IPS-18a (cell line): ENCODE data around the gene AP2A2.
"Not testable (repeated sequence)": the region's sequence is repeated elsewhere in the genome, so short reads cannot be mapped to it uniquely, and the experiment has no call there.

Experiments
- H3K27ac ChIP-seq: one replicate; pipeline ENCODE4 v1.5.1; 2013; ENCODE audit warnings: low read length
- H3K27me3 ChIP-seq: one replicate; pipeline ENCODE4 v1.6.1; 2013; ENCODE audit warnings: mild to moderate bottlenecking, low read length; ENCODE audit not compliant: control insufficient read depth, insufficient read depth
- H3K36me3 ChIP-seq: one replicate; pipeline ENCODE4 v1.6.1; 2013; ENCODE audit warnings: low read depth, low read length; ENCODE audit not compliant: control insufficient read depth
- H3K4me1 ChIP-seq: one replicate; pipeline ENCODE4 v1.6.1; 2013; ENCODE audit warnings: low read depth, low read length; ENCODE audit not compliant: control insufficient read depth
- H3K4me3 ChIP-seq: one replicate; pipeline ENCODE4 v1.5.1; 2013; ENCODE audit warnings: low read length
- H3K9ac ChIP-seq: one replicate; pipeline ENCODE4 v1.6.1; 2013; ENCODE audit warnings: mild to moderate bottlenecking, low read length, moderate library complexity
- H3K9me3 ChIP-seq: one replicate; pipeline ENCODE4 v1.6.1; 2013; ENCODE audit warnings: low read depth, low read length; ENCODE audit not compliant: control insufficient read depth

Gene AP2A2

DNA sequence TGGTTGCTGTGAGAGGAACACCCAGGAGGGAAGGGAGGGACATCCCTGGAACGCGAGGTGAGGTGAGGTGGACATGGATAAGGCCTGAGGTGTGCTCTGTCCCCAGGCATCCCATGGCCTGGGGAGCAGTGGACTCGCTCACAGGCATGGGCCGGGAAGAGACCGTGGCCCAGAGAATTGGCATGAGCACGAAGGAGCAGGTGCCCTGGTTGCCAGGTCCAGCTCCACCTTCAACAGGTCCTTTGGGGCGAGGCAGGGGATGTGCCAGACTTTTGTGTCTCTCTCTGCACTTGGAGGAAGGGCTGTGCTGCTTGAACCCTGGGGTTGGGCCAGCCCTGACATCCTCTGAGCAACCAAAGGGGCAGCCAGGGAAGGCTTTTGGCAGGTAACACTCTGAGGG is 89.4 kb downstream of the AP2A2 start:
- H3K4me1 ChIP-seq: no peaks in the 10 kb centered on the region
- H3K4me3 ChIP-seq: no peak overlapping the region
- no peaks in the 10 kb centered on the region for H3K9me3 ChIP-seq
- no peaks in the 10 kb centered on the region for H3K27me3 ChIP-seq
- no peak overlapping the region for H3K9ac ChIP-seq
- H3K27ac ChIP-seq: no peak overlapping the region
- peaks cover 15% of the 10 kb centered on the region for H3K36me3 ChIP-seq

DNA sequence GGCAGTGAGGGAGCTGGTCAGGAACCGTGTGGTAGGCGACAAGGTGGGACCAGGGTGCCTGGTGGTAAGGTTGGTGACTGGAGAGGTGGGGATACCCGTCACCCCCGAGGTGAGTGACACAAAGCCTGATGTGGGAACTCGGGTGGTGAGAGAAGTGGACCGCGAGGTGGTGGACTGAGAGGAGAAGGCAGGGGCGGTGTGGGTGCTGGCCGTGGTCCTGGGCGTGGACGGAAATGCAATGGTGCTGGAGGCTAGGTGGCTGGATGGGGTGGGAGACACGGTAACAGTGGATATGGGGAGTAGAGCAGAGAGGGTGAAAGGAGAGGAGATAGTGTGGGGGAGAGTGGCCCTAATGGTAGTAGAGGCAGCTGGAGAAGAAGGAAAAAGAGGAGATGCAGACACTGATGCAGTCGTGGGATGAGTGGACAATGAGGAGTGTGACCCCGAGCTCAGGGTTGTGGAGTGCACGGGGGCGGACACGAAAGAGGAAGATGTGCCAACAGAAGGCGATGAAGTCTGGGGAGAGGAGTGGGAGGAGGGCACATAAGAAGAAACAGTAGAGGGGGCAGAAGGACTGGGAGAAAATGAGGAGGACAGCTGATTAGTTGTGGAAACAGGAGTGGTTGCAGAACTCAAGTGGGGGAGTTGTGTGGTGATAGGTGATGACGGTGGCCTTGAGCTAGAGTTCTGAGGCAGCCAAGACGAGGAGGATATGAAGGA is 90.3 kb downstream of the AP2A2 start:
- Histone ChIP-seq H3K36me3 (peaks cover 7% of the 10 kb centered on the region), H3K4me3 (no peak overlapping the region), H3K9ac (no peak overlapping the region), H3K27me3 (no peaks in the 10 kb centered on the region), H3K4me1 (no peaks in the 10 kb centered on the region), H3K27ac (no peak overlapping the region), H3K9me3 (no peaks in the 10 kb centered on the region)

DNA sequence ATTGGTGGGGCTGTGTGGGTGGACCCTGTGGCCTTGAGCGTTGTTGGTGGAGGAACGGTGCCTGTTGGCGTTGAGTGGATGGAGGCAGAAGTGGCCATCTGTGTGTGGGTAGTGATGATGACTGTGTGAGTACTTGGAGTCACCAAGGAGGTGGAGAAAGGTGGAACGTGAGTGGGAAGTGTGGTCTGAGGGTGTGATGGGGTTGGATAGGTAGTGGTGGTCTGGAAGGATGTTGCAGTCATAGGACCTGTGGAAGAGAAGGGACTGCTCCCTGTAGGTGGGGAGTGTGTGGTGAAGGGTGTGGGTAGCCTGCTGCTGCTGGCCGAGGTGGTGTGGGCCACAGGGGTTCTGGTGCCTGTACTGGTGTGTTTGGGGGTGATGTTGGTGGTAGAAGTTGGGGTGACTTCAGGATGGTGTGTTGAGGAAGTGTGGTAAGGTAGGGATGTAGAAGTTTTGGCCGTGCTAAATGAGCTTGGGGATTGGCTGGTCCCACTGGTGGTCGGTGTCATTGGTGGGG is 91.0 kb downstream of the AP2A2 start:
- H3K9ac ChIP-seq, H3K27me3 ChIP-seq, H3K36me3 ChIP-seq, H3K4me3 ChIP-seq, H3K9me3 ChIP-seq, H3K27ac ChIP-seq, H3K4me1 ChIP-seq: not testable (repeated sequence)

DNA sequence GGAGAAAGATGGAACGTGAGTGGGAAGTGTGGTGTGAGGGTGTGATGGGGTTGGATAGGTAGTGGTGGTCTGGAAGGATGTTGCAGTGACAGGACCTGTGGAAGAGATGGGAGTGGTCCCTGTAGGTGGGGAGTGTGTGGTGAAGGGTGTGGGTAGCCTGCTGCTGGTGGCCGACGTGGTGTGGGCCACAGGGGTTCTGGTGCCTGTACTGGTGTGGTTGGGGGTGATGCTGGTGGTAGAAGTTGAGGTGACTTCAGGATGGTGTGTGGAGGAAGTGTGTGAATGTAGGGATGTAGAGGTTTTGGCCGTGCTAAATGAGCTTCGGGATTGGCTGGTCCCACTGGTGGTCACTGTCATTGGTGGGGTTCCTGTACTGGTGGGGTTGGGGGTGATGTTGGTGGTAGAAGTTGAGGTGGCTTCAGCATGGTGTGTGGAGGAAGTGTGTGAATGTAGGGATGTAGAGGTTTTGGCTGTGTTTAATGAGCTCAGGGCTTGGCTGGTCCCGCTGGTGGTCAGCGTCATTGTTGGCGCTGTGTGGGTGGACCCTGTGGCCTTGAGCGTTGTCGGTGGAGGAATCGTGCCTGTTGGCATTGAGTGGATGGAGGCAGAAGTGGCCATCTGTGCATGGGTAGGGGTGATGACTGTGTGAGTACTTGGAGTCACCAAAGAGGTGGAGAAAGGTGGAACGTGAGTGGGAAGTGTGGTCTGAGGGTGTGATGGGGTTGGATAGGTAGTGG is 91.8 kb downstream of the AP2A2 start:
- no peak overlapping the region for H3K27ac ChIP-seq
- no peaks in the 10 kb centered on the region for H3K9me3 ChIP-seq
- no peaks in the 10 kb centered on the region for H3K27me3 ChIP-seq
- no peak overlapping the region for H3K4me3 ChIP-seq
- no peaks in the 10 kb centered on the region for H3K36me3 ChIP-seq
- H3K4me1 ChIP-seq: no peaks in the 10 kb centered on the region
- H3K9ac ChIP-seq: no peak overlapping the region

DNA sequence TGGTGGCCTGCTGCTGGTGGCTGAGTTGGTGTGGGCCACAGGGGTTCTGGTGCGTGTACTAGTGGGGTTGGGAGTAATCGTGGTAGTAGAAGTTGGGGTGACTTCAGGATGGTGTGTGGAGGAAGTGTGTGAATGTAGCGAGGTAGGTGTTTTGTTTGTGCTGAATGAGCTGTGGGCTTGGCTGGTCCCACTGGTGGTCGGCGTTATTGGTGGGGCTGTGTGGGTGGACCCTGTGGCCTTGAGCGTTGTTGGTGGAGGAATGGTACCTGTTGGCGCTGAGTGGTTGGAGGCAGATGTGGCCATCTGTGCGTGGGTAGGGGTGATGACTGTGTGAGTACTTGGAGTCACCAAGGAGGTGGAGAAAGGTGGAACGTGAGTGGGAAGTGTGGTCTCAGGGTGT is 92.4 kb downstream of the AP2A2 start:
- Histone ChIP-seq H3K4me1 (no peaks in the 10 kb centered on the region), H3K4me3 (no peak overlapping the region), H3K27ac (no peak overlapping the region), H3K9ac (no peak overlapping the region), H3K9me3 (no peaks in the 10 kb centered on the region), H3K27me3 (no peaks in the 10 kb centered on the region), H3K36me3 (no peaks in the 10 kb centered on the region)

DNA sequence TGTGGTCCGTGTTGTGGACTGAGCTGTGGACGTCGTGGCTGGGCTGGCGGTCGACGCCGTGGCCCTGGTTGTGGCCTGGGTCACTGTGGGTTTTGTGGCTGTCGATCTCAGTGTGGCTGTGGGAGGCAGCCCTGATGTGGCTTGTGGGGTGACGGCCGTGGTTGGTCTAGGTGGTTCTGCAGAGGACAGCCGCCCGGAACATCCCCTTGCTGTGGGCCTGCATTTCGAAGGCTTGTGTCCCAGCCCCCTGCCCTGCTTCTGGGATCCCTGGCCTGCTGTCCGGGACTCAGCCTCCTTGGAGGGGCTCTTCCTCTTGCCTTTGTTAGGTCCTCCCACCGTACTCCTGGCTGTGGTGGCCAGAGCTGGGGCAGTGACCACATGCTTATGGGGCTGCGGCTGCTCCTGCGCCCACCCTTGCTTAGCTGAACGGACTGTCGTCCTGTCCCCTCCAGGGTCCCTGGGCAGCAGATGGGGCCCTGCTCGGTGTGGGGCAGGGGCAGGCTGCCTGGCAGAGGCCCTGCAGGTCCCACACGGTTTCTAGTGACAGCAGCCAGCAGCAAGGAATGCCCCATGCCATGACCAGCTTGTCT is 93.7 kb downstream of the AP2A2 start:
- H3K27ac ChIP-seq: no peak overlapping the region
- H3K9me3 ChIP-seq: no peaks in the 10 kb centered on the region
- H3K4me3 ChIP-seq: no peak overlapping the region
- no peaks in the 10 kb centered on the region for H3K36me3 ChIP-seq
- no peaks in the 10 kb centered on the region for H3K27me3 ChIP-seq
- no peaks in the 10 kb centered on the region for H3K4me1 ChIP-seq
- H3K9ac ChIP-seq: no peak overlapping the region

DNA sequence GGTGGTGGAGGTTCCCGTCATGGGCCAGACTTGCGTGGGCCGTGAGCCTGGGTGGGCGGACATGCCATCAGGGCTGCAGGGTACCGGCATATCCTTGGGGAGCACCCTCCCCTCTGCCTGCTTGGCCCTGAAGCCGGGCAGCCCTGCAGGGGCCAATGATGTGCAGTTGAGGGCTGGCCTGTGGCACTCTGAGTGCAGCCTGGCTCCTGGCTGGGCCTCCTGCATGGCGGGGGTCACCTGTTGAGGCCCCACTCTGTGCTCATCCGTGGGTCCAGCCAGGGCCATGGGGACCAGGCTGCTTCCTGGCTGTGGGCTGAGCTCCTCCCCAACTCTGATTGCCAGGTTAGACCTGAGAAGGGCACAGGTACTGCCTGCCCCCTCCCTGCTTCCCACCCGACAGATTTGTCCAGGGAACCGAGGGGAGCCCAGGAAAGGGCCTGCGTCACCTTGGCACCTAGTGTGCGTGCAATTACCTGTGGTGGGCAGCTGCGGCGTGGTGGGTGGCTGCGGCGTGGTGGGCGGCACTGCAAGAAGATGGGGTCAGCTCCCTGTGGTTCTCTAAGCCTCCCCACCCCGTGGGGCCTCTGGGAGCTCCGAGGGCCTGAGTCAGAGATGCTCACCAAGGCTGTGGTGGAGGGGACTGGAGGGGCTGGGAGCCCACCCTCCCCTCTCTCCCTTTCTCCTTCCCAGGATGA is 94.7 kb downstream of the AP2A2 start:
- no peaks in the 10 kb centered on the region for H3K27me3 ChIP-seq
- no peaks in the 10 kb centered on the region for H3K9me3 ChIP-seq
- H3K4me1 ChIP-seq: no peaks in the 10 kb centered on the region
- H3K27ac ChIP-seq: no peak overlapping the region
- H3K36me3 ChIP-seq: no peaks in the 10 kb centered on the region
- H3K4me3 ChIP-seq: no peak overlapping the region
- no peak overlapping the region for H3K9ac ChIP-seq

DNA sequence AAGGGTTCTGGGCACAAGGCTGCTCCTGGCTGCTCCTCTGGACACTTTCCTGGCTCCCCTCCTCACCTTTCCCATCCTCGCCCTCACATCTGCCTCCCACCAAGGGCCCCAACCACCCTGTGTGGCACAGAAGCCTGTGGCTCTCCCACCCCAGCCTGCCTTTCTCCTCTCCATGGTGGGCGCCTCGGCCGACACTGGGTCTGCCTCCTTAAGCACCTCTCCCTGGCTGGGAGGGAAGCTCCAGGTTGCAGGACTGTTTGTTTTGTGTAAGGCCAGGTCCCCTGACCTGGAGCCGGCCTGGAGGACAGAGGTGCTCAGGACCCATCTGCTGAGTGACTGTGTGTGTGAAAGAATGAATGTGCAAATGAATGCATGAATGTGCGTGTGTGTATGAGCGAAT is 96.7 kb downstream of the AP2A2 start:
- H3K27ac ChIP-seq: no peak overlapping the region
- no peak overlapping the region for H3K9ac ChIP-seq
- no peak overlapping the region for H3K4me3 ChIP-seq
- no peaks in the 10 kb centered on the region for H3K9me3 ChIP-seq
- H3K27me3 ChIP-seq: no peaks in the 10 kb centered on the region
- H3K4me1 ChIP-seq: no peaks in the 10 kb centered on the region
- H3K36me3 ChIP-seq: no peaks in the 10 kb centered on the region

DNA sequence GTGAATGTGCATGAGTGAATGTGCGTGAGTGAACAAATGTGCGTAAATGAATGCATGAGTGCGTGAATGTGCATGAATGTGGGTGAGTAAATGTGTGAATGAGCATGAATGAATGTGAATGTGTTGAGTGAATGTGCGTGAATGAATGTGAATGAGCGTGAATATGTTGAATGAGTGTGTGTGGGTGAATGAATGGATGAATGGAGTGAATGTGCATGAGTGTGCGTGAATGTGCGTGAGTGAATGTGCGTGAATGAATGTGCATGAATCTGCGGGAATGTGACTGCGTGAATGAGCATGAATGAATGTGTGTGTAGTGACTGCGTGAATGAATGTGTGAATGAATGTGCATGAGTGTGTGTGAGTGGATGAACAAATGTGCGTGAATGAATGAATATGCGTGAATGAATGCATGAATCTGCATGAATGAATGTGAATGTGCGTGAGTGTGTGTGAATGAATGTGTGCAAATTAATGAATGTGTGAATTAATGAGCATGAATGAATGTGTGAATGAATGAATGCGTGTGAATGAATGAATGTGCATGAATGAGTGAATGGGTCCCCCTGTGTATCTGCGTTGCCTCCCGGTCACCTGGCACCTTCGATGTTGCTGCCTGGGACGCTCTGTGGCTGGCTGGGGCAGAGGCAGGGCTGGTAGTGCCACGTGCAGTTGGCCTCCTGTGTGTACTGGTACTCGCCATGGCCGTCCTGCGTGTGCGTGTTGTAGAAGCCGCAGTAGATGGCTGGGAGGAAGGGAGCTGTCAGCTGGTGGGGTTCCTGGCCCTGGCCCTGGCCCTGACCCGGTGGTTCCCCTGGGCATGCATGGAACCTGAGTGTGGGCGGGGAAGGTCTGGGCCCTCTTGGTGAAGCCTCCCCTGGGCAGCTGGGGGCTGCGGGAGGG is 97.5 kb downstream of the AP2A2 start:
- H3K9me3 ChIP-seq: no peaks in the 10 kb centered on the region
- no peak overlapping the region for H3K4me3 ChIP-seq
- H3K9ac ChIP-seq: no peak overlapping the region
- no peaks in the 10 kb centered on the region for H3K4me1 ChIP-seq
- no peaks in the 10 kb centered on the region for H3K36me3 ChIP-seq
- no peaks in the 10 kb centered on the region for H3K27me3 ChIP-seq
- H3K27ac ChIP-seq: no peak overlapping the region

DNA sequence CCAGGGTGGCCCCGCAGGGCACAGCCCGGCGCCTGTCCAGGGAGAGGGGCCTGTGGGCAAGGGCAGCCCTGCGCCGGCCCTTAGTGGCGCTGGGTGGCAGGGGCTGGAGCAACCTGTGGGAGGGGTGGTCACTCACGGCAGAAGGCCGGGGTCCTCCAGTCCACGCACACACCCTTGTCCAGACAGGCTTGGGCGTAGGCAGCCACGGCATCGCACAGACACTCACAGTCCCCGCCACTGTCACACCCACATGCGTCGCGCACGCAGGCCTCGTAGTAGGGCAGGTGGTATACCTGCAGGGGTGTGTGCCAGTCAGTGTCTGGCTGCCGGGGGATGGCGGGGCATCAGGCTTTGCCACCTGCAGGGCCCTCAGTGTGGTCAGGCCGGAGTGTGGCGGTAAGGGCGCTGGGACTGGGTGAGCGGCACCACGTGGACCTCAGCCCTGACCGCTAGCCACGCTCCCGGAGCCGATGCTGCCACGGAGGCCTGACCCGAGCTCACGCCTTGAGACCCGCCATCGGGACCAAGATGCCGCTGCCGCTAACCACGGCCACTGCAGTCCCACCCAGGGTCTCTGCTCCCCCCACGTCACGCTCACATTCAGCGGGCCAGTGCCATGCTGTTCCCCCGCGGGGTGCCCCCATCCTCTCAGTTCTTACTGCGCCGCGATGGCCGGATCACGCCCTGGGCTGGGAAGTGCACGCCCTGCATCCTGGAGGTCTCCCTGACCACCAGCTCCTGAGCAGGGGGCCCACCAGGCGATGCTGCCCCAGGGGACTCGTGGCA is 98.3 kb downstream of the AP2A2 start:
- Histone ChIP-seq H3K4me3 (no peak overlapping the region), H3K9ac (no peak overlapping the region), H3K9me3 (no peaks in the 10 kb centered on the region), H3K27me3 (no peaks in the 10 kb centered on the region), H3K4me1 (no peaks in the 10 kb centered on the region), H3K36me3 (no peaks in the 10 kb centered on the region), H3K27ac (no peak overlapping the region)
